AG10803 (cell line): ENCODE measurements around the gene IGF1.

Experiments
- DNase-seq: peaks from one replicate; pipeline ENCODE4 v3.0.0; 2010; ENCODE audit warnings: low read depth
- H3K4me3 ChIP-seq: 2 replicates; pipeline ENCODE4 v1.5.1; 2011; ENCODE audit warnings: mild to moderate bottlenecking, low read length, control low read depth
- TF ChIP-seq, protein P1 (sequence below): conservative IDR thresholded peaks from 2 replicates; pipeline ENCODE4 v1.5.1; 2011; ENCODE audit warnings: mild to moderate bottlenecking, low read length, control low read depth, inconsistent platforms

Gene IGF1

DNA sequence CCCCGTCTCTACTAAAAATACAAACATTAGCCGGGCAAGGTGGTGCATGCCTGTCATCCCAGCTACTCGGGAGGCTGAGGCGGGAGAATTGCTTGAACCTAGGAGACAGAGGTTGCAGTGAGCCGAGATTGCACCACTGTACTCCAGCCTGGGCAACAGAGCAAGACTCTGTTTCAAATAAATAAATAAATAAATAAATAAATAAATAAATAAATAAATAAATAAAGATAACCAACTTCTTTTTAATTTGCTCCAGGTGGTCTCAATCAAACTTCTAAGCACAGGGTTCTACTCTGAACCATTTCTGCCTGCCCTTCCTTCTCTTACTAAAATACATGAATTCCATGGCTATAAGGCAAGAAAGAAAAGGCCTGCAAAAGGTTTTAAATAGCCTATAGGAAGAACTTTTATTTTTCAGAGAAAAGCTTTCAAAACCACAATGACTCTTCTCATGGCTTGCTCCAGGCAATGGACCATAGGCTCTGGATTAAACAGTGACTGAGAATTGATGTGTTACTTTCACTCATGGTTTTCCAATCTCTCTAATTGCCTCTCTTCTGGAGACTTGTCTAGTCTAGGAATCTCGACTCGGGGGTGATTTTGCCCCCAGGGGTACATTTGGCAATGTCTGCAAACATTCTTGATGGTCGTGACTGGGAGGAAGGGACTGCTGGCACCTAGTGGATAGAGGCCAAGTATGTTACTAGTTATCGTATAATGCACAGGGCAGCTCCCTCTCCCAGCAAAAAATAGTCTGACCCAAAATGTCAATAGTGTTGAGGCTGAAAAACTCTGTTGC is 14.4 kb downstream of the IGF1 start:
- DNase-seq = no peak
- TF ChIP-seq, protein P1, sequence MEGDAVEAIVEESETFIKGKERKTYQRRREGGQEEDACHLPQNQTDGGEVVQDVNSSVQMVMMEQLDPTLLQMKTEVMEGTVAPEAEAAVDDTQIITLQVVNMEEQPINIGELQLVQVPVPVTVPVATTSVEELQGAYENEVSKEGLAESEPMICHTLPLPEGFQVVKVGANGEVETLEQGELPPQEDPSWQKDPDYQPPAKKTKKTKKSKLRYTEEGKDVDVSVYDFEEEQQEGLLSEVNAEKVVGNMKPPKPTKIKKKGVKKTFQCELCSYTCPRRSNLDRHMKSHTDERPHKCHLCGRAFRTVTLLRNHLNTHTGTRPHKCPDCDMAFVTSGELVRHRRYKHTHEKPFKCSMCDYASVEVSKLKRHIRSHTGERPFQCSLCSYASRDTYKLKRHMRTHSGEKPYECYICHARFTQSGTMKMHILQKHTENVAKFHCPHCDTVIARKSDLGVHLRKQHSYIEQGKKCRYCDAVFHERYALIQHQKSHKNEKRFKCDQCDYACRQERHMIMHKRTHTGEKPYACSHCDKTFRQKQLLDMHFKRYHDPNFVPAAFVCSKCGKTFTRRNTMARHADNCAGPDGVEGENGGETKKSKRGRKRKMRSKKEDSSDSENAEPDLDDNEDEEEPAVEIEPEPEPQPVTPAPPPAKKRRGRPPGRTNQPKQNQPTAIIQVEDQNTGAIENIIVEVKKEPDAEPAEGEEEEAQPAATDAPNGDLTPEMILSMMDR = no peak
- H3K4me3 ChIP-seq = no peak overlapping the region

DNA sequence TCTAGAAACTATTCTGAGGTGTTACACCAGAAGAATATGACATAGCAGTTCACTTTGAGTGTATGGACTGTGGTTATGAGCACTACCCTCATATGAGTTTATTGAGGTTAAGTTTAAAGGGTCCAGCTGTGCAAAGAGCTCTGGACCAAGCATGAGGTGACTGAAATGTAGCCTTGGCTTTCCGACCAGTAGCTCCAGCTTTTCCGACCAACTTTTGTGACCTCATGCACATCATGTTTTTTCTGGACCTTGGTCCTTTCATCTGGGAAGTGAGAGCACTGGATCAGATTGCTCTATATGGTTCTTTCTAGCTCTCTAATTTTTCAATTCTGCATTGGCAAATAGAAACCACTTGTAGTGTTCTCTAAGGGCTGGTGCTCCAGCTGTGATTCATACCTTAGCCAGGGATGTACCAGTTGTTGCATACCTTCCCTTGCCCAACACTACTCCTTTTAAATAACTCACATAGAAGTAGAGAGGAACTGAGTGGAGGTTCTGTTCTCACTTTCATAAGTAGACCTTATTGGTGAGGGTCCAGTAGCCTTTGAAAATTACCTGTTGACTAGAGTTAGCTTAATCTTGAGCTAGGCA is 16.6 kb downstream of the IGF1 start:
- DNase-seq = no peak
- TF ChIP-seq, protein P1 = no peak
- H3K4me3 ChIP-seq = no peak overlapping the region

DNA sequence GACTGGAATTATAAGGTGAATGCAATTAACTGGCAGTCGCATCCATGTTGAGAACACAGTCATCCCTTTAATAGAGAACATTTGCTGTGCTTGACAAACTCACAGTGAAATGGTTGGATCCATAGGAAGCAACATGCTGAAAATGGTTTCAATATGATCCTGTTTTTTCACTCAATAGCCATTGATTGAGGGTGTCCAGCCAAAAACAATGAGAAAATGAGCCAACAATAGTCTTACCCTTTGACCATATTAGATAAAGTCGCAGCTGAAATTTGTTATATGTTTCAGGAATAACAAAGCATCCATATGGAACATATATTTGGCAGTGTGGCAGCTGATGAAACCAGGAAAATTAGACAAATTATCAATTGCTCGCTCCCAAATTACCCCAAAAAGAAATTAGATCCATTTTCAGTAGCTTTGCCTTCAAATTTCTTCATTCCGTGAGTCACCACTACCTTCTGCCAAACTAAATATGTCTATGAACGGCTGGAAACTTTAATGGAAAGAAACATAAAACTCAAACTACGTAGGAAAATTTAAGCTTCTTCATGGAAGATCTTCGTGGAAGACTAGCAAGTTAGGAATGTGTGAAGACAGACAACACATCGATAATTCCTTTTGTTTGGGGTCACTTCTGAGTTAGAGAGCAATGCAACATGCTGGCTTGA is 17.4 kb downstream of the IGF1 start:
- DNase-seq = peak; percentile 43
- TF ChIP-seq, protein P1 = no peak
- no peak overlapping the region for H3K4me3 ChIP-seq

GRCh38 chr12:102462386-102462785 is 18.0 kb downstream of the IGF1 start:
- DNase-seq = no peak
- TF ChIP-seq, protein P1 = no peak
- H3K4me3 ChIP-seq = no peak overlapping the region

- no peak overlapping the region for H3K4me3 ChIP-seq
- TF ChIP-seq, protein P1 = no peak
- DNase-seq = no peak
Observed at GRCh38 chr12:102461501-102461900, 18.9 kb downstream of the IGF1 start.

DNA sequence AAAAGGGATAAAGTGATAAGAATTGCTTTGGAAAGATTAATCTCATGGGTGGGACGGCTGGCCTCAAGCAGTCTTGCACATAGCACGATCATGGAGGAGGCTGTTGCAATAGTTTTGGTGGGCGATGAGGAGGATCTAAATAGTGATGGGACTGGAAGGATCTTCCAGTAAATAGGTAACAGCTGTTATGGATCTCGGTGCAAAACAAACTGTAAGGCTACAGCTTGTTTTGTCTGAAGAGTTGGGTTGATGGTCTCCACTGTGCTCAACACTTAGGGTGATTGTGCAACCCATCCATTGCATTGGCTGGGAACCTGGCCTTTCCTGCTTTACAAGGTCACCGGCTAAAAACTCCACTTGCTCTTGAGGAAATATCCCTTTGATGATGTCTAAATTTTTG is 21.0 kb downstream of the IGF1 start:
- no peak overlapping the region for H3K4me3 ChIP-seq
- no peak for DNase-seq
- TF ChIP-seq, protein P1 = no peak
